ENCODE data around the gene CMTM3.

GRCh38 chr16:66569131-66569530, 35.4 kb upstream of the CMTM3 start:
- no peak for TF ChIP-seq CTCF (IDR thresholded peaks at IDR 0.05)
- no peak for TF ChIP-seq POLR2A (IDR thresholded peaks at IDR 0.05)

All from testis (tissue), 2 donors.